ENCODE data around the gene DMXL2. TPM values are rescaled to one million over a fixed set of nuclear protein-coding genes. Genes with fewer than 3 reads are reported as not detected.
A peak's percentile ranks its signal among the peaks of the same experiment; 100 is the strongest.

Gene DMXL2
- total and polyA plus RNA-seq, 9 of the 15 experiments (the other 6 are each of a cell fraction or from before 2014, with no cell fraction given): 9.3 to 57.7 (median 30.7) TPM

GRCh38 chr15:51401872-51402517, 220.6 kb downstream of the DMXL2 start:
- POLR2A ChIA-PET: interaction anchor here (0.6 to 0.8 kb wide), 2 partner anchors 9 to 69 kb away, joined by 3 to 4 read pairs; no protein-coding TSS in a partner anchor
- Histone ChIP-seq H3K27ac (ENCODE audit: extremely low read depth, low read depth, low read length) (no peak overlapping the region), H3K79me2 (ENCODE audit: control insufficient read depth, insufficient read depth, low read length) (no peaks in the 10 kb centered on the region), H3K27me3 (ENCODE audit: control insufficient read depth in 2 of 2, insufficient read depth in 2 of 2, low read length in 2 of 2) (peaks cover 39 to 40% of the 10 kb centered on the region in 2 experiments), H3K36me3 (ENCODE audit: control insufficient read depth, insufficient read depth, low read length) (no peaks in the 10 kb centered on the region), H3K4me1 (replicated peaks in 1 of 2; ENCODE audit: control insufficient read depth in 2 of 2, insufficient read depth in 2 of 2, low read length in 2 of 2) (no peaks in the 10 kb centered on the region), H3K4me3 (no peak overlapping the region), H3K9me3 (replicated peaks; ENCODE audit: control insufficient read depth, insufficient read depth, low read depth, low read length) (no peaks in the 10 kb centered on the region), H4K20me1 (replicated peaks; ENCODE audit: control insufficient read depth, insufficient read depth, low read length) (no peaks in the 10 kb centered on the region), H3K9ac (ENCODE audit: insufficient read depth in 1 of 2, low read depth in 2 of 2, low read length in 2 of 2) (no peak overlapping the region), H3K9me1 (ENCODE audit: control insufficient read depth, insufficient read depth, low read length) (no peaks in the 10 kb centered on the region), H2AFZ (ENCODE audit: low read depth, low read length) (no peak overlapping the region), H3K4me2 (ENCODE audit: insufficient read depth, low read length) (no peak overlapping the region)
- peak; percentile 85 for FAIRE-seq
- in situ Hi-C loops (cut with MboI) (no loop called here), intact Hi-C loops (cut with micrococcal nuclease) (loop anchor here (2.0 to 5.0 kb wide), 4 partner anchors 97 to 245 kb away; no protein-coding TSS in a partner anchor)
- WGBS (ENCODE audit: insufficient coverage, low coverage, missing lambda C conversion rate): 9% methylated on average over 11 of the region's 12 CpGs
- CTCF ChIA-PET (ENCODE audit: low intra/inter-chr PET ratio): interaction anchor here (0.9 to 2.4 kb wide), 6 partner anchors 19 to 239 kb away, joined by 3 to 7 read pairs (median 5); no protein-coding TSS in a partner anchor
- DNase-seq (ENCODE audit: extremely low read depth in 1 of 4, low spot score in 3 of 4): peak; percentile 54 to 68 (median 60)
- peak; percentile 84 for ATAC-seq
- no TSS peak for BruUV-seq (replicated peaks)
- no peak for TF ChIP-seq HDAC2 (IDR thresholded peaks at IDR 0.05)
- 0 out of 2 replicates have a peak, but pooled peaks have one; percentile 20 for TF ChIP-seq DEAF1 (CRISPR knock-in tag; IDR thresholded peaks at IDR 0.05)
- TF ChIP-seq ETS2 (tag; IDR thresholded peaks at IDR 0.05; ENCODE audit: borderline replicate concordance, poor library complexity, severe bottlenecking): no peak
- peak; percentile 61 for TF ChIP-seq SMC3 (conservative IDR thresholded peaks at IDR 0.05; ENCODE audit: insufficient read depth, low read depth, low read length)
- peak; percentile 52 for TF ChIP-seq BHLHE40 (IDR thresholded peaks at IDR 0.05; ENCODE audit: low read length)
- 0 out of 2 replicates have a peak, but pooled peaks have one; percentile 32 for TF ChIP-seq CTBP1 (IDR thresholded peaks at IDR 0.05; ENCODE audit: borderline replicate concordance)
- no peak for TF ChIP-seq ZKSCAN8 (CRISPR knock-in tag; IDR thresholded peaks at IDR 0.05)
- peak; percentile 79 for TF ChIP-seq ZBTB40 (IDR thresholded peaks at IDR 0.05)
- no peak for TF ChIP-seq ZBTB40 (CRISPR knock-in tag; IDR thresholded peaks at IDR 0.05)
- TF ChIP-seq JUND (IDR thresholded peaks at IDR 0.05; ENCODE audit: borderline replicate concordance, low read depth, low read length): 0 out of 2 replicates have a peak, but pooled peaks have one; percentile 14
- TF ChIP-seq JUND (tag; IDR thresholded peaks at IDR 0.05; ENCODE audit: borderline replicate concordance, low read depth, low read length): peak; percentile 25; the same call in 1 of the 3 replicates
